Tibial nerve (tissue), 4 donors: Measurements from ENCODE around the gene PAPOLG. TPM values are rescaled to one million over a fixed set of nuclear protein-coding genes. Genes with fewer than 3 reads are reported as not detected.
"Not testable (repeated sequence)": the region's sequence is repeated elsewhere in the genome, so short reads cannot be mapped to it uniquely, and the experiment has no call there.

Source experiments
- DNase-seq, 2 donors: peaks; one replicate each; pipeline ENCODE4 v3.0.0-alpha.2; 2019; ENCODE audit warnings: low spot score in 2 of 2
- H3K27ac ChIP-seq, 4 donors: fragments of 200-600 bp; sonication (generic) in 3 of 4; one replicate each; pipeline ENCODE4 v1.5.1; 2017 to 2019; ENCODE audit warnings: mild to moderate bottlenecking in 1 of 4
- H3K27me3 ChIP-seq, 2 donors: fragments of 200-600 bp; sonication (generic) in 1 of 2; one replicate each; pipeline versions ENCODE4 v1.5.1 to v1.6.0; 2017 to 2019
- H3K36me3 ChIP-seq, 3 donors: fragments of 200-600 bp; sonication (generic); one replicate each; pipeline ENCODE4 v1.5.1; 2018 to 2019
- H3K4me1 ChIP-seq, 4 donors: fragments of 200-600 bp; sonication (generic) in 3 of 4; one replicate each; pipeline ENCODE4 v1.5.1; 2017 to 2019
- H3K4me3 ChIP-seq, 4 donors: fragments of 200-600 bp; sonication (generic) in 3 of 4; one replicate each; pipeline ENCODE4 v1.5.1; 2017 to 2019; ENCODE audit warnings: mild to moderate bottlenecking in 1 of 4, moderate library complexity in 1 of 4
- H3K9me3 ChIP-seq, 4 donors: fragments of 200-600 bp; sonication (generic) in 3 of 4; one replicate each; pipeline ENCODE4 v1.5.1; 2017 to 2019
- EP300 ChIP-seq, 2 donors: sonication (generic); formaldehyde crosslinking; IDR thresholded peaks; one replicate each; pipeline ENCODE4 v1.6.1; 2017; ENCODE audit warnings: antibody characterized with exemption in 2 of 2, mild to moderate bottlenecking in 1 of 2
- POLR2A ChIP-seq, 2 donors: fragments of 450-650 bp; IDR thresholded peaks; one replicate each; pipeline ENCODE4 v1.6.1; 2017; ENCODE audit warnings: antibody characterized with exemption in 2 of 2, mild to moderate bottlenecking in 2 of 2, moderate library complexity in 2 of 2
- WGBS, 2 donors: methylation state at CpG; one replicate each; pipeline ENCODE4 v1.1.5; 2018; 5-methylcytosine and 5-hydroxymethylcytosine counted together
- total RNA-seq, 4 donors: library from RNA; depleted of rRNA; stranded (reverse); fragments of >200 nt; gene quantifications; one replicate each; pipeline ENCODE4 v1.1.0, GENCODE V29; 2016
- TF ChIP-seq, protein P1 (sequence below), 5 experiments: fragments of 200-600 bp in 3 of 5; fragments of 450-650 bp in 2 of 5; sonication (generic) in 3 of 5; IDR thresholded peaks; one replicate each; pipeline ENCODE4 v1.5.1; 2016 to 2019; ENCODE audit warnings: antibody characterized with exemption in 5 of 5, mild to moderate bottlenecking in 3 of 5, moderate library complexity in 2 of 5

PAPOLG gene
- total RNA-seq, 4 donors from 2014 or later, result 12.9 to 18.4 (median 14.8) TPM

GRCh38 chr2:60806595-60806987, 50.5 kb downstream of the PAPOLG start:
- 86 to 92% methylated on average over 7 of the region's 7 CpGs for WGBS, 2 donors
- TF ChIP-seq POLR2A (IDR thresholded peaks at IDR 0.05) (no peak), EP300 (IDR thresholded peaks at IDR 0.05) (no peak)
- TF ChIP-seq, protein P1, sequence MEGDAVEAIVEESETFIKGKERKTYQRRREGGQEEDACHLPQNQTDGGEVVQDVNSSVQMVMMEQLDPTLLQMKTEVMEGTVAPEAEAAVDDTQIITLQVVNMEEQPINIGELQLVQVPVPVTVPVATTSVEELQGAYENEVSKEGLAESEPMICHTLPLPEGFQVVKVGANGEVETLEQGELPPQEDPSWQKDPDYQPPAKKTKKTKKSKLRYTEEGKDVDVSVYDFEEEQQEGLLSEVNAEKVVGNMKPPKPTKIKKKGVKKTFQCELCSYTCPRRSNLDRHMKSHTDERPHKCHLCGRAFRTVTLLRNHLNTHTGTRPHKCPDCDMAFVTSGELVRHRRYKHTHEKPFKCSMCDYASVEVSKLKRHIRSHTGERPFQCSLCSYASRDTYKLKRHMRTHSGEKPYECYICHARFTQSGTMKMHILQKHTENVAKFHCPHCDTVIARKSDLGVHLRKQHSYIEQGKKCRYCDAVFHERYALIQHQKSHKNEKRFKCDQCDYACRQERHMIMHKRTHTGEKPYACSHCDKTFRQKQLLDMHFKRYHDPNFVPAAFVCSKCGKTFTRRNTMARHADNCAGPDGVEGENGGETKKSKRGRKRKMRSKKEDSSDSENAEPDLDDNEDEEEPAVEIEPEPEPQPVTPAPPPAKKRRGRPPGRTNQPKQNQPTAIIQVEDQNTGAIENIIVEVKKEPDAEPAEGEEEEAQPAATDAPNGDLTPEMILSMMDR (IDR thresholded peaks at IDR 0.05), result no peak
- H3K4me1 ChIP-seq, result peaks cover 0 to 7% (median 0%) of the 10 kb centered on the region in 4 donors
- no peaks in the 10 kb centered on the region for H3K27me3 ChIP-seq
- peaks cover 0 to 28% (median 0%) of the 10 kb centered on the region in 3 donors for H3K36me3 ChIP-seq
- no peak overlapping the region for H3K27ac ChIP-seq
- H3K4me3 ChIP-seq, result no peak overlapping the region
- DNase-seq, result no peak
- no peaks in the 10 kb centered on the region for H3K9me3 ChIP-seq

- TF ChIP-seq, protein P1 (IDR thresholded peaks at IDR 0.05), result no peak
- no peak for TF ChIP-seq POLR2A (IDR thresholded peaks at IDR 0.05)
- no peak for DNase-seq
- H3K27me3 ChIP-seq, result no peaks in the 10 kb centered on the region
- 40 to 42% methylated on average over 6 of the region's 6 CpGs for WGBS, 2 donors
- no peak overlapping the region for H3K27ac ChIP-seq
- H3K9me3 ChIP-seq, result no peaks in the 10 kb centered on the region
- H3K36me3 ChIP-seq, result peaks cover 0 to 24% (median 0%) of the 10 kb centered on the region in 3 donors
- peaks cover 0 to 7% (median 0%) of the 10 kb centered on the region in 4 donors for H3K4me1 ChIP-seq
- no peak overlapping the region for H3K4me3 ChIP-seq
These were observed 51.1 kb downstream of the PAPOLG start for GRCh38 chr2:60806988-60807681.

- H3K36me3 ChIP-seq, result peaks cover 0 to 13% (median 0%) of the 10 kb centered on the region in 3 donors
- H3K27ac ChIP-seq, result no peak overlapping the region
- WGBS, 2 donors, result 69 to 73% methylated on average over 16 of the region's 16 CpGs
- no peaks in the 10 kb centered on the region for H3K27me3 ChIP-seq
- peaks cover 0 to 7% (median 0%) of the 10 kb centered on the region in 4 donors for H3K4me1 ChIP-seq
- TF ChIP-seq EP300 (IDR thresholded peaks at IDR 0.05) (no peak), POLR2A (IDR thresholded peaks at IDR 0.05) (no peak)
- TF ChIP-seq, protein P1 (IDR thresholded peaks at IDR 0.05), result no peak
- H3K9me3 ChIP-seq, result no peaks in the 10 kb centered on the region
- DNase-seq, result no peak
- no peak overlapping the region for H3K4me3 ChIP-seq
These were observed 52.3 kb downstream of the PAPOLG start for GRCh38 chr2:60808330-60808801.

- Histone ChIP-seq H3K4me1 (peaks cover 0 to 7% (median 0%) of the 10 kb centered on the region in 4 donors), H3K4me3 (no peak overlapping the region), H3K36me3 (no peaks in the 10 kb centered on the region), H3K9me3 (no peaks in the 10 kb centered on the region), H3K27ac (no peak overlapping the region), H3K27me3 (no peaks in the 10 kb centered on the region)
- TF ChIP-seq EP300 (IDR thresholded peaks at IDR 0.05) (no peak), POLR2A (IDR thresholded peaks at IDR 0.05) (no peak)
- TF ChIP-seq, protein P1 (IDR thresholded peaks at IDR 0.05), result no peak
- 89 to 91% methylated on average over 14 of the region's 14 CpGs for WGBS, 2 donors
- DNase-seq, result no peak
These were observed 55.7 kb downstream of the PAPOLG start for GRCh38 chr2:60811491-60812375.

DNA sequence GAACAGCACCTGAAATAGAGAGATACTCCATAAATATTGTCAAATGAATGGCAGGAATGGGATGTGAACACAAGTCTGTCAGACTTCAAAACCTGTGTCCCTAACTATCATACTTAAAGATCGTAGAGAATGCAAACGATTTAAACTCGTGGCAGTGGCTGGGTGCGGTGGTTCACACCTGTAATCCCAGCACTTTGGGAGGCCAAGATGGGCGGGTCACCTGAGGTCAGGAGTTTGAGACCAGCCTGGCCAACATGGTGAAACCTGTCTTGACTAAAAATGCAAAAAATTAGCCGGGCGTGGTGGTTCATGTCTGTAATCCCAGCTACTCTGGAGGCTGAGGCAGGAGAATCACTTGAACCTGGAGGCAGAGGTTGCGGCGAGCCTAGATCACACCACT, 61.1 kb downstream of the PAPOLG start:
- H3K4me1 ChIP-seq, H3K36me3 ChIP-seq, DNase-seq, H3K27me3 ChIP-seq, H3K27ac ChIP-seq, H3K9me3 ChIP-seq, H3K4me3 ChIP-seq: not testable (repeated sequence)
- 91 to 92% methylated on average over 9 of the region's 9 CpGs for WGBS, 2 donors
